ENCODE results near the gene IGF2R.

IGF2R gene

GRCh38 chr6:160040527-160041264 is 71.8 kb downstream of the IGF2R start:
- no peak overlapping the region for H3K4me3 ChIP-seq (ENCODE audit: low read depth, low read length)
- DNase-seq (ENCODE audit: low read depth) = no peak
- no peak for TF ChIP-seq POLR2A (IDR thresholded peaks at IDR 0.05; ENCODE audit: extremely low read depth, insufficient read length)
- TF ChIP-seq MYC (IDR thresholded peaks at IDR 0.05; ENCODE audit: low read depth, low read length) = no peak
- no peak for TF ChIP-seq CTCF (IDR thresholded peaks at IDR 0.05; ENCODE audit: low read depth, low read length)
- no peak for TF ChIP-seq MAX (IDR thresholded peaks at IDR 0.05; ENCODE audit: low read depth, low read length)

- TF ChIP-seq MYC (IDR thresholded peaks at IDR 0.05; ENCODE audit: low read depth, low read length) (no peak), MAX (IDR thresholded peaks at IDR 0.05; ENCODE audit: low read depth, low read length) (no peak), CTCF (IDR thresholded peaks at IDR 0.05; ENCODE audit: low read depth, low read length) (no peak), POLR2A (IDR thresholded peaks at IDR 0.05; ENCODE audit: extremely low read depth, insufficient read length) (no peak)
Measured at GRCh38 chr6:160041608-160042007, 72.7 kb downstream of the IGF2R start.

GRCh38 chr6:160042014-160042773 is 73.3 kb downstream of the IGF2R start:
- TF ChIP-seq CTCF (IDR thresholded peaks at IDR 0.05; ENCODE audit: low read depth, low read length) (no peak), POLR2A (IDR thresholded peaks at IDR 0.05; ENCODE audit: extremely low read depth, insufficient read length) (no peak), MYC (IDR thresholded peaks at IDR 0.05; ENCODE audit: low read depth, low read length) (no peak), MAX (IDR thresholded peaks at IDR 0.05; ENCODE audit: low read depth, low read length) (no peak)
- DNase-seq (ENCODE audit: low read depth) = no peak
- no peak overlapping the region for H3K4me3 ChIP-seq (ENCODE audit: low read depth, low read length)

More at GRCh38 chr6:160041608-160042007, 72.7 kb downstream of the IGF2R start:
- DNase-seq (ENCODE audit: low read depth) = no peak
- H3K4me3 ChIP-seq (ENCODE audit: low read depth, low read length) = no peak overlapping the region

- no peak for DNase-seq (ENCODE audit: low read depth)
- H3K4me3 ChIP-seq (ENCODE audit: low read depth, low read length) = no peak overlapping the region
- TF ChIP-seq POLR2A (IDR thresholded peaks at IDR 0.05; ENCODE audit: extremely low read depth, insufficient read length) (no peak), CTCF (IDR thresholded peaks at IDR 0.05; ENCODE audit: low read depth, low read length) (no peak), MAX (IDR thresholded peaks at IDR 0.05; ENCODE audit: low read depth, low read length) (no peak), MYC (IDR thresholded peaks at IDR 0.05; ENCODE audit: low read depth, low read length) (no peak)
Measured at GRCh38 chr6:160042788-160043301, 74.0 kb downstream of the IGF2R start.

- TF ChIP-seq MYC (IDR thresholded peaks at IDR 0.05; ENCODE audit: low read depth, low read length) = no peak
- no peak for DNase-seq (ENCODE audit: low read depth)
- H3K4me3 ChIP-seq (ENCODE audit: low read depth, low read length) = no peak overlapping the region
Measured at GRCh38 chr6:160043784-160044183, 74.9 kb downstream of the IGF2R start.

- TF ChIP-seq CTCF (IDR thresholded peaks at IDR 0.05; ENCODE audit: low read depth, low read length) = no peak
- DNase-seq (ENCODE audit: low read depth) = no peak
- H3K4me3 ChIP-seq (ENCODE audit: low read depth, low read length) = no peak overlapping the region
Measured at GRCh38 chr6:160044687-160045086, 75.8 kb downstream of the IGF2R start.
